CD4-positive, alpha-beta T cell treated with Interleukin-6 for 4 hours (primary cell): Measurements from ENCODE around the gene LMAN1L.

Experiments
- DNase-seq: peaks from one replicate; pipeline ENCODE4 v3.0.0-alpha.2; 2020; ENCODE audit warnings: mixed read lengths

Gene LMAN1L

GRCh38 chr15:74817370-74817737 is 4.7 kb downstream of the LMAN1L start:
- DNase-seq = no peak

- DNase-seq = no peak
Observed at GRCh38 chr15:74820056-74820455, 7.4 kb downstream of the LMAN1L start.

DNA sequence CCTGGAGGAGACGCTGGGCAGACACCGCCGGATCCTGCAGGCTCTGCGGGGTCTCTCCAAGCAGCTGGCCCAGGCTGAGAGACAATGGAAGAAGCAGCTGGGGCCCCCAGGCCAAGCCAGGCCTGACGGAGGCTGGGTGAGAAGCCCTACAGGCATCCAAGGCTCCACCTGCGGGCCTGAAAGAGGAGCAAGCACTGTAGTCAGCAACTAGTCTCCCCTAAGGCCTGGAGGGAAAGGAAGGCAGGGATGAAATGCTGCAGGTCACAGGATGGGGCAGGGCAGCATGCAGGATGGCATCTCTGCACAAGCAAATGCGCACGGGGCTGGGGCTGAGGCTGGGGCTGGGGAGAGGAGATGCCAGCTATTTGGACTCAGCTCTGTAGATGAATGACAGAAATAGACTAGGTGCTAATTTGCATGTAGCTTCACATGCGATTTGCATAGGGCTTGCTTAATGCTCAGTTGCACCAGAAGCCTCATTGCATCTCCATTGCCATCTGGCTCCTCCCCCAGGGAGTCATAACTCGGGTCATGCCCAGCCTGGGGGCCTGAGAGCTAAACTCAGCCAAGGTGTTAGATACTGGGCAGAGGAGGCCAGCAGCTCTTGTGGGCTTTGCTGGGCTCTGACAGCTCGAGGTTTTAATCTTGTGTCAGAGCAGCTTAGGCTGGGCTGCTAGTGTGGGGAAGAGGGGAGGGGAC is 8.6 kb downstream of the LMAN1L start:
- DNase-seq = no peak

DNA sequence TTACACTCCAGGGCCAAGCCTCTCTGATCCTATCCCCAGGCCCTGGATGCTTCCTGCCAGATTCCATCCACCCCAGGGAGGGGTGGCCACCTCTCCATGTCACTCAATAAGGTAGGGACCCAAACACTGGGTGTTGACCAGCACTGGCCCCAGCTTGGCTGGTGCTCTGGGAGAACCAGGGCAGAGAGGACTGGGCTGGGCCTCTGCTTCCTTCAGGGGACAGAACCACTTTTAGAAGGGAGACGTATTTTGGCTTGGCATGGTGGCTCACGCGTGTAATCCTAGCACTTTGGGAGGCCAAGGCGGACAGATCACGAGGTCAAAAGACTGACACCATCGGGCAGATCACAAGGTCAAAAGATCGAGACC is 9.1 kb downstream of the LMAN1L start:
- no peak for DNase-seq

GRCh38 chr15:74822233-74822632 is 9.6 kb downstream of the LMAN1L start:
- DNase-seq = no peak

DNA sequence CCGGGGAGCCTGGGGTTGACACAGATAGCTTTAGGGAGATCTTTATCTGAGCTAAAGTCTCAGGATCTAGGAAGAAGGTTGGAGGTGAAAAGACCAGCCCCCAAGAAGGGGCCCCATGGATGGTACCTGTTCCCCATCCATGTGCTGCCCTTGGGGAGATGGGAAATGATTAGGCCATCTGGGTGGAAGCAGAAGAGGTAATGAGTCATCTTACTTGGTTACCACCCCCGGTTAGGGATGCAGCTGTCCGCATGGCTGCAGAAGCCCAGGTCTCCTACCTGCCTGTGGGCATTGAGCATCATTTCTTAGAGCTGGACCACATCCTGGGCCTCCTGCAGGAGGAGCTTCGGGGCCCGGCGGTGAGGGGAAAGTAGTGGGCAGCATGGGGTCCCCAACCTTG is 10.7 kb downstream of the LMAN1L start:
- DNase-seq = no peak

- no peak for DNase-seq
Observed at GRCh38 chr15:74824976-74825375, 12.3 kb downstream of the LMAN1L start.

GRCh38 chr15:74825866-74826265 is 13.2 kb downstream of the LMAN1L start:
- DNase-seq = no peak

DNA sequence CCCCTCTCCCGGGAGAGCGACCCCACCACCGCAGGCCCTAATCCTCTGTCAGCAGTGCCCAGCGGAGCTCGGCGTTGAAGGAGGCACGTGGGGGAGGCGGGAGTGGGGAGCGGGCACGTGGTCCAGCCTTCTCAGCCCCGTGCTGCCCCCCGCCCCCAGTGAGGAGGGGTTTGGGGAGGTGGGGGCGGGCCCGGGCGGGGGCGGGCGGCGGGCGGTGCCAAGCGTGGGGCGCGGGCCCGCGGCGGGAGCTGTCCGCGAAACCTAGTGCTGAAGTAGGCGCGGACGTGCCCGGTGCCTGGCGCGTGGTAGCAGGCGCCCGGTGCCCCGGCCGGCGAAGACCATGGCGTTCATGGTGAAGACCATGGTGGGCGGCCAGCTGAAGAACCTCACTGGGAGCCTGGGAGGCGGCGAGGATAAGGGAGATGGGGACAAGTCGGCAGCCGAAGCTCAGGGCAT is 13.8 kb downstream of the LMAN1L start, which contains the start of gene CPLX3:
TSS of gene CPLX3 (plus strand) at position 264 of the 456 bp plus-strand sequence. CDS start at position 341, 77 bp downstream.
- DNase-seq = peak; percentile 51

DNA sequence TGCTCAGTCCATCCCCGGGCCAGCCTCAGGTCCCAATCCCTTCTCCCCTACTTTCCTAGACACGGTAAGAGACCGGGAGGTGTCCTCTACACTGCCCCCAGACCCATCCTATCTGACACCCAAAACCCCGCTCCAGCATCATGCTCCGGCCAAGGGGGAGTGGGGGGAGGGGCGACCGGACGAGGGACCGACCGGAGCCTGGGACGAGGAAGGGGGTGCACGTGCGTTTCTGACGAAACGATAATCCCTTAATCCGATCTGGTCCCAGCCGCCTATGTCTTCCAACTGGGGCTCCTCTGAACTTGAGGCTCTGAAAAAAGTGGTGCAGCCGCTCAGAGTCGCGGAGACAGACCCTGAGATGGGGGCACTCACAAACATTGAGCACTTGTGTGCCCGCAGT is 14.3 kb downstream of the LMAN1L start:
- DNase-seq = no peak

GRCh38 chr15:74827614-74828013 is 15.0 kb downstream of the LMAN1L start:
- no peak for DNase-seq

GRCh38 chr15:74828835-74829234 is 16.2 kb downstream of the LMAN1L start:
- DNase-seq = no peak

DNA sequence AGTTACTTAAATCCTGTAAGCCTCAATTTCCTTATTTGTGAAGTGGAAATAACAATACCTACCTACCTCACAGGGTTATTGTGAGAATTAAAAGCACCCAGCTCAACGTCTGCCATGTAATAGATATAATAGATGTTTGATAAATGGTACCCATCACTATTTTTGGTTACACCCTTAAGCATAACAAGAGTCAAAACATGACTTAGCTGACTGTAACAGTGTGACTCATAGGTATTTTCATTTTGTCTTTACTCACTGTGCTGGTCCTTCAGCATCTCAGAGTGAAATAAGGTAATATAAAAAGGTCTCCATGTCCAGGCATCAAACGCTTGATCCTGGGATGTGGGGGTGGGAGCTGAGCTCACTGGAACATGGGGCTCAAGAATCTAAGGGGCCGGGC is 16.9 kb downstream of the LMAN1L start:
- no peak for DNase-seq

DNA sequence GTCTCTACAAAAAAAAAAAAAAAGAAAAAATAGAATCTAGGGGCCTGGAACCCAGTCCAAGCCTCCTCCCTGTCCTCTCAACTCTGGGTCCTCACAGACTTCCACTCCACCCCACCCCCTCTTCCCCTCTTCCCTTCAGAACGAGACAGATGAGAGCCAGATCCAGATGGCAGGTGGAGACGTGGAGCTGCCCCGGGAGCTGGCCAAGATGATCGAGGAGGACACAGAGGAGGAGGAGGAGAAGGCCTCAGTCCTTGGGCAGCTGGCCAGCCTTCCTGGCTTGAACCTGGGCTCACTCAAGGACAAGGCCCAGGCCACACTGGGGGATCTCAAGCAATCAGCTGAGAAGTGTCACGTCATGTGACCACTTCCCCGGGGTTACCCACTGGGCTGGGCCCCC is 17.4 kb downstream of the LMAN1L start:
- DNase-seq = no peak

- no peak for DNase-seq
Observed at GRCh38 chr15:74830868-74831267, 18.2 kb downstream of the LMAN1L start.

GRCh38 chr15:74831813-74832495 is 19.3 kb downstream of the LMAN1L start:
- DNase-seq = no peak

GRCh38 chr15:74832826-74833225 is 20.2 kb downstream of the LMAN1L start:
- DNase-seq = no peak

GRCh38 chr15:74833376-74834107 is 20.9 kb downstream of the LMAN1L start:
- DNase-seq = no peak

DNA sequence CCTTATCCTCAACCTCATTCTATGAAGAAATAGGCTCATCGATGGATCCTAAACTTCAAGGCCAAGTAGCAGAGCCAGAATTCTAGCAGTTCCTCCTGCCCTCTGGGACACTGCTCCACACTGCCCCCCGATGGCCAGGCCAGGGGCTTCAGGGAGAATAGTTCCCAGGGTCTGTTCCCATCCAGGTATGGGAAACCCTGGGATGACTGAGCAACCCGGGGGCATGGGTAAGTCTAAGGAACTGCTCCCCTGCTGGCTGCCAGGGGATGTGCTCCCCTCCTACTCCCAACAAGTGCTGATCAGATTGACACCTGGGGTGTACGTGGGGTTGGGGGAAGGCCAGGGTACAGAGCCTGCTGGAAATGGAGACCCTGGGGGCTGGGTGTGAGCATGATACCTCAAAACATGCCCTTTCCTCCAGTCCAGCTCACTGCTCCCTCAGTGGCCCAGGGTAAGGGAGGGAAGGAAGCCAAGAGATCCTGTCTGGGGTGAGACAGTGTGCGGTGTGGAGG is 22.7 kb downstream of the LMAN1L start:
- DNase-seq = peak; percentile 64

DNA sequence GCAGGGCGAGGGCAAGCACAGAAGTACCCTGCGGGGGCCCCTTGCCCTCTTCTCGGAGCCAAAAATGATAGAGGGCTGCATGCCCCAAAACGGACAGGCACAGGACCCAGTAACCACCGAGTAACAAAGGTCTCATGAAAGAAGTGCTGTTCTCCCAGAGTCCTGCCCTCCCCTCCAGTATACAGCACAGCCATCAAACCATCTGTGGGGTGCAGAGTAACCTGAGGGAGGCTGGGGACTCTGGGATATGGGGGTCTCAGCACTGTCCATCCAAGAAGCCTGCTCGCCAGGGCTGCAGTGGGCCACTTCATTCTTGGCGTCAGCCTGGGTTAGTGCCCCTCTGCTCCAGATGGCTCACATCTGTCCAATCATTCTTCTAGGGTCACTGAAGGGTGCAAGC is 24.2 kb downstream of the LMAN1L start:
- DNase-seq = no peak

DNA sequence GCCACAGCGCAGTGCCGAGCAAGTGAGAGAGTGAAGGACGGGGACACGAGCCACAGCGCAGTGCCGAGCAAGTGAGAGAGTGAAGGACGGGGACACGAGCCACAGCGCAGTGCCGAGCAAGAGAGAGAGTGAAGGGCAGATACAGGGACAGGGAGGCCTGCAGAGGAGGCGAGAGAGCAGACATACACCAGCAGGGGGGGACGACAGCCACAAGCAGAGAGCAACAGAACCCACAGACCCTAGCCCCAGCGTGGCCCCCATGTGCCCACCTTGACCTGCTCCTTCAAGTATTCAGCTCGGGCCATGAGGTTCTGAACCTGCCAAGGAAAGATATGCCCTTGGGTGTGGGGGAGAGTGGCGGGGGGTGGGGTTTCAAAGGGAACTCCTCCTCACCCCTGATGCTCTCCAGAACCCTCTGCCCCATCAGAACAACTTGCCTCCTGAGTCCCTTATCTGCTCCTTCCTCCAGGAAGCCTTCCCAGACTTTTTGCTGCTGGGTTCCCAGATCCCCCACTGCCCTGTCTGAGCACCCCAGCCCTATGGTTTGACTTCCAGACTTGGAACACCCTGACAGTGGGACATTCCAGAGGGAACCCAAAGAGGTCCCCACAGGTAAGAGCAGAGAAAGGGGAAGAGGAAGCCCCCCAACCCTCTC is 25.0 kb downstream of the LMAN1L start:
- DNase-seq = no peak

GRCh38 chr15:74838137-74838516 is 25.5 kb downstream of the LMAN1L start:
- no peak for DNase-seq
